GM21367 (cell line): ENCODE results near the gene LMLN.
"Not testable (repeated sequence)": the region's sequence is repeated elsewhere in the genome, so short reads cannot be mapped to it uniquely, and the experiment has no call there.

Experiments used
- ATAC-seq: cut with Tn5 transposase; IDR thresholded peaks from one replicate; pipeline ENCODE4 v1.9.1; 2021; ENCODE audit not compliant: unreplicated experiment

The LMLN gene, protein sequence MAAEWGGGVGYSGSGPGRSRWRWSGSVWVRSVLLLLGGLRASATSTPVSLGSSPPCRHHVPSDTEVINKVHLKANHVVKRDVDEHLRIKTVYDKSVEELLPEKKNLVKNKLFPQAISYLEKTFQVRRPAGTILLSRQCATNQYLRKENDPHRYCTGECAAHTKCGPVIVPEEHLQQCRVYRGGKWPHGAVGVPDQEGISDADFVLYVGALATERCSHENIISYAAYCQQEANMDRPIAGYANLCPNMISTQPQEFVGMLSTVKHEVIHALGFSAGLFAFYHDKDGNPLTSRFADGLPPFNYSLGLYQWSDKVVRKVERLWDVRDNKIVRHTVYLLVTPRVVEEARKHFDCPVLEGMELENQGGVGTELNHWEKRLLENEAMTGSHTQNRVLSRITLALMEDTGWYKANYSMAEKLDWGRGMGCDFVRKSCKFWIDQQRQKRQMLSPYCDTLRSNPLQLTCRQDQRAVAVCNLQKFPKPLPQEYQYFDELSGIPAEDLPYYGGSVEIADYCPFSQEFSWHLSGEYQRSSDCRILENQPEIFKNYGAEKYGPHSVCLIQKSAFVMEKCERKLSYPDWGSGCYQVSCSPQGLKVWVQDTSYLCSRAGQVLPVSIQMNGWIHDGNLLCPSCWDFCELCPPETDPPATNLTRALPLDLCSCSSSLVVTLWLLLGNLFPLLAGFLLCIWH

GRCh38 chr3:197959891-197960693 is at the start of gene LMLN:
LMLN (plus strand) TSS chr3:197960217; CDS start chr3:197960246, 29 bp downstream.
- ATAC-seq = peak; percentile 98

- no peak for ATAC-seq
These were observed 47.1 kb upstream of the LMLN start for GRCh38 chr3:197912741-197913476.

DNA sequence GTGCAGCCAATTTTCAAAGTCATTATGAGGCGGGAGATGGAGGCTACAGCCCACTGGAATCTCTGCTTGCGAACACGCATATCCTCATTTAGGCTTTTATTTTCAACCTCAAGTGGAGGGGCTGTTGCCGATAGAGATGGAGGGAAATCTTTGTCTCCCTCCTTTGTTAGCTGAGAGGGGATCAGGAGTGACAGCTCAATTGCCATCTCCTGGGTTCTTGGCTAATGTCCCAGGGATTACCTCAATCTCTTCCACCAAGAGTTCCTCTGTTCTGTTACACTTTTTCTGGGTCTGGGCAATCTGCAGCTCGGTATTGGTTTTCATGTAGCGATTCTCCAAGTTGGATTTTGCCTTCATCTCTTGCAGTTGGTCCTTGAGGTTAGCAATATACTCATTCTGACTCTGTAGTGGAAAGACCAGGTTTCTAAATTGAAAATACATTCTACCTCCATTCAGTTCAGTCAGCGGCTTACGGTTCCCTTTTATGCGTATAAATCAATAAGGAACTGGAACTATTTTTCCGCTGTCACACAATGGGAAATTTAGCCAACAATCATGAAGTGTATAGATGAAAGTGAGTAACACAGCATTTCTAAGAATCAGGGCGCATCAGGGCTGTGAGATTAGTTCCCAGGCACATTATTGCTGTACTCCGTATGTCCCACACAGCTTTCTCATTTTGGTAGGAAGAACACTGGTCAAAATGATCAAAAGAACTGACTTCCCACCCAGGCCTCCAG is 46.2 kb upstream of the LMLN start:
- ATAC-seq = no peak

DNA sequence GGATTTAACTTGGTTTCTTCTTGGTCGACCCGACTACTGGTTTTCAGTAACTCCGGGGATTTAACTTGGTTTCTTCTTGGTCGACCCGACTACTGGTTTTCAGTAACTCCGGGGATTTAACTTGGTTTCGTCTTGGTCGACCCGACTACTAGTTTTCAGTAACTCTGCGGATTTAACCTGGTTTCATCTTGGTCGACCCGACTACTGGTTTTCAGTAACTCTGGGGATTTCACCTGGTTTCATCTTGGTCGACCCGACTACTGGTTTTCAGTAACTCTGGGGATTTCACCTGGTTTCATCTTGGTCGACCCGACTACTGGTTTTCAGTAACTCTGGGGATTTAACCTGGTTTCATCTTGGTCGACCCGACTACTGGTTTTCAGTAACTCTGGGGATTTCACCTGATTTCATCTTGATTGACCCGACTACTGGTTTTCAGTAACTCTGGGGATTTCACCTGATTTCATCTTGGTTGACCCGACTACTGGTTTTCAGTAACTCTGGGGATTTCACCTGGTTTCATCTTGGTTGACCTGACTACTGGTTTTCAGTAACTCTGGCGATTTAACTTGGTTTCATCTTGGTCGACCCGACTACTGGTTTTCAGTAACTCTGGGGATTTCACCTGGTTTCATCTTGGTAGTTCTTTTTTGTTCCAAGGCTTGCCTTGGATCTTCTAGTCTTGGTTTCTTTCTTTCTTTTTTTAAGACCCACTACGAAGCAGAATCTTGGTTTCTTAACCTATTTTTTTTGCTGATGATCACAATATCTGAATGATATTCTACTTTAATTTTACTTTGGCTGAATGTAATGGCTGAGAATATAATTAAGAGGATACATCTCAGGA is 38.4 kb upstream of the LMLN start:
- not testable (repeated sequence) for ATAC-seq

DNA sequence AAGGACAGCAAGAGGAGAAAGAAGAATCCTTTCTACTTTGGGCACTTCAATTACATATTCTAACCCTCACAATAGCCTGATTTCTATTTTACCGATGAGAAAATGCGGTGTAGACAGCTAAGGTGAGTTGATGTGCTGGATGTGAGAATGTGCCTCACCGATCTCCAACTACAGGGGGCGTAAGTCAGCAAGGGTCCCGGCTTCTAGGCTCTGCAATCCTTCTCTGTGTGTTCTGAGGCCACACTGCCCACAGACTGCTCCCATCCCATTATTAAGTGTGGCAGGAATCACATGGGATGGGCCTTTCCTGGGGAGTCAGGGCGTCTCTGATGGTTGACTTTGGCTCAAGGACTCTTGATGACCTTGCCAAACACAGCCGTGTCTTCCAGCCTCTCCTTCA is 33.6 kb upstream of the LMLN start:
- ATAC-seq = no peak

- ATAC-seq = not testable (repeated sequence)
These were observed 32.4 kb upstream of the LMLN start for GRCh38 chr3:197927578-197927977.

GRCh38 chr3:197936819-197937384 is 23.1 kb upstream of the LMLN start:
- no peak for ATAC-seq

GRCh38 chr3:197940745-197941384 is 19.2 kb upstream of the LMLN start:
- no peak for ATAC-seq

DNA sequence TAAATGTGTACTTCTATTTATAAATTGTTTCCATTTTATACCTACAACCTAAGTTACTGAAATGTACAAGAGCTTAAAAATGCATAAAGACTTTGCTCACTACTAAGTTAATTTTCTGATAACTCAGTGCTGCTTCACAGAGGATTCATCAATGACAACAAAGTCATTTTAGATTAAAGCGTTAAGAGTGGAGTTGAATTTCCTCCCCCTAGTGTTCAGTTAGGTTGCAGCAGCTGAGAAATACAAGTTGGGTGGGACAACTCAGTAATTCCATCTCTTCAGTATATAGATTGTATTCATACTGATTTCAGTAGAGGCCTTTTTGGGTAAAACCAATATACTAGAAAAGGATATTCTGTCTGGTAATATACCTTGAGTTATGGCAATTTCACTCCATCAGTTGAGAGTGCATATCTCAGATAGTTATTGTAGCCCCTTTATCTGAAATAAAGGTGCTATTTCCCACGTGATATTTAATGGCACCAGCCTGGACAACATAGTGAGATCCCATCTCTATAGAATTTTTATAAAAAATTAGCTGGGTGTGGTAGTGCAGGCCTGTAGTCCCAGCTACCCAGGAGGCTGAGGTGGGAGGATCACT is 17.0 kb upstream of the LMLN start:
- ATAC-seq = no peak

DNA sequence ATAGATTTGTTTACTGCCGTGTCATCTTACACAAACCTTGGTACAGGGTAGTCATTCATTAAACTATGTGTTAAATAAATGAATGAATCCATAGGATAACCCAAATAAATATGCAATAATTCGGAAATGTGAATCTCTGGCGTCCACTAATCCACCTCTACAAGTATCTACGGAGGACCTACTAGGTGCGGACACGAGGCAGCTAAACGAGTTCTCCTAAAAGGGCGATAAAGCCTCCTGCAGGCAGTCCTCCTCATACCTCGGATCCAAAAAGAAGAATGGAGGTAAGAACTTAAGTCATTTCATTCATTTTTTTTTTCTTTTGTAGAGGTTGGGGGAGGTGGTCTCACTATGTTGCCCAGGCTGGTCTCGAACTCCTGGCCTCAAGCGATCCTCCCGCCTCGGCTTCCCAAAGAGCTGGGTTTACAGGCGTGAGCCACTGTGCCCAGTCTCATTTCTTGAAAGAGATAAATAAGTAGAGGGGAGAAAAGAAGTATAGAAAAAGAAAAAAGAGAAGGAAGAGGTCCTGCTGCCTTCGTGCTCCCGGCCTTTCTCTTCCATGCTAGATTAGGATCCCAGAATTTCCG is 10.7 kb upstream of the LMLN start:
- no peak for ATAC-seq

DNA sequence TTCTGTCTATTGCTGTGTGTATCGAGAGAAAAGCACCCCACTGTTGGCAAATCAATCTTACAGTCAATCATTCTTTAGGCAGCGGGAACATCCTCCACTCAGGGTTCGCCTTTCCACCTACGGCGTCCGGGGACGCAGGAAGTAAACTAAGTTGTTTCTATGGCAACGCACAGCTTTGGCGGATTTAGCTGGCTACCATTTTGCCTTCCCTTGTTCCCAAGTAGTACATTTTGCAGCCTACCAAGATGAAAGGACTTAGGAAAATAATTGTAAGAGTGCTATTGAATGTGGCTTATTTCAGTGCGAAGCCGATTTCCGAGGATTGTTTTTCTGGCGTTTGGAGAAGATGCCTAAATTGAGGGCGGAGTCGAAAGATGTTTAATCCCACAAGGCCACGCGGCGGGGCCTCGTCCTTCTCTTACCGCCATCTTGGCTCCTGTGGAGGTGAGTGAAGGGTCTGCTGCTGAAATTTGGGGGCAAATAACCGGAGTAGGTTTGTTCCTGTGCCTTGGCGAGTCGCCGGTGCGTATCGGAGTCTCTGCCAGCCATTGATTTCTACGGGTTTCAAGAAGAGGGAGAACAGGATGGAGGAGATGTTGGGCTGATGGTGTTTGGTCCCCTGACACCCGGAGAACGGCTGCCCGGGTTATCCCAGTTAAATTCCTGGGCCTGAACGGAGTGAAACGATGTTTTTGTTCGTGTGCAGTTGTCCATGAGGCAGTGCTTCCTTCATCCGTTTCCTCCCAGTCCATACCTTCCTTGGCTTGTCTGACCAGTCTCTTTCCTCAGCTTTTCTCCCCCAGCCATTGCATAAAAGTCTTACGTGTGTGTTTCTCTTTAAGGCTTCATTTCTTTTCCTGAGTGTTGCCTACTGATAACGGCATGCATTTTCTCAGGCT is 10.0 kb upstream of the LMLN start, which contains the start of gene RPL35A:
TSS of gene RPL35A (plus strand) at position 413 of the 899 bp plus-strand sequence. CDS start 778 bp downstream, outside the sequence.
- peak; percentile 88 for ATAC-seq

GRCh38 chr3:197950677-197951061 is 9.3 kb upstream of the LMLN start:
- ATAC-seq = no peak

- ATAC-seq = no peak
These were observed 8.5 kb upstream of the LMLN start for GRCh38 chr3:197951392-197951990.

- no peak for ATAC-seq
These were observed 7.6 kb upstream of the LMLN start for GRCh38 chr3:197952440-197952839.

DNA sequence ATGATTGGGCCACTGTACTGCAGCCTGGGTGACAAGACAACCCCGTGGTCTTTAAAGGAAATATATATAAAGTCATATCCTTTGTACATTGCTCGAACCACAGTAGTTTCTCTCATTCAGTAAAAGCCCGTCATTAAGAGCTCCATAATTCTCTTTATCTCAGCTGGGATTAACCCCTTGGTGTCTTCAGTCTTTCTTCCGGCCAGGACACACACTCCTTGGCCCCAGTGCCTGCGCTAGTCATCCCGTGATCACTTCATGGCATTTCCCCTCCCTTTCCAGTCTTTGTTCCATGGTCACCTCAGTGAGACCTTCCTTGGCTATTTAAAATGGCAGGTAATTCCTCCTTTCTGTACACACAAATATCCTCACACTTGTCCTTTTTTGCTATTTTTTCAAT is 6.7 kb upstream of the LMLN start:
- ATAC-seq = no peak

- ATAC-seq = no peak
These were observed 6.1 kb upstream of the LMLN start for GRCh38 chr3:197953881-197954280.
